SW480 (cell line): ENCODE measurements around the gene C17orf78.
"Not testable (repeated sequence)": the region's sequence is repeated elsewhere in the genome, so short reads cannot be mapped to it uniquely, and the experiment has no call there.

Experiments used
- DNase-seq: peaks from one replicate; pipeline ENCODE4 v3.0.0-alpha.2; 2016; ENCODE audit warnings: low spot score

Gene C17orf78

GRCh38 chr17:37375706-37376105, at the start of gene C17orf78:
Gene C17orf78 (plus strand): TSS chr17:37375985. CDS start chr17:37376093, 108 bp downstream.
- DNase-seq, result no peak

- no peak for DNase-seq
Measured at GRCh38 chr17:37327341-37328090, 48.3 kb upstream of the C17orf78 start.

GRCh38 chr17:37338847-37339246, 36.9 kb upstream of the C17orf78 start:
- DNase-seq, result no peak

DNA sequence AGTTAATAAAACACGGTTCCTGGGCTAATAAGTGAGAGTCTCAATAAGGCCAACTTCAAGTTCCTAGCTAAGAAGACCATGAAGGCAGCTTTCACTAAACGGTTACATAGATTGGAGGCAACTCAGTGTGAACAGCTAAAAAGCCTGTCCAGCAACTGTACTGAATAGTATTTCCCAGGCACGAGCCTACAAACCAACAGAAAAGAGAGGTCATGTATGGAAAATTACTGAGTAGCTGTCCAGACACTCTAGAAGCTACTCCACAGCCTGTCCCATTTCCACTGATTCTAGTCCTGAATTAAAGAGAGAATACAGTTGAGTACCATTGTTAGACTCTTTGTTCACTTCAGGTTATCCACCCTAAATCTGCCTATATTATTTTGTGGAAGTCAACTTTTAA, 36.5 kb upstream of the C17orf78 start:
- DNase-seq, result no peak

GRCh38 chr17:37340804-37341203, 35.0 kb upstream of the C17orf78 start:
- no peak for DNase-seq

GRCh38 chr17:37342589-37342988, 33.2 kb upstream of the C17orf78 start:
- no peak for DNase-seq

DNA sequence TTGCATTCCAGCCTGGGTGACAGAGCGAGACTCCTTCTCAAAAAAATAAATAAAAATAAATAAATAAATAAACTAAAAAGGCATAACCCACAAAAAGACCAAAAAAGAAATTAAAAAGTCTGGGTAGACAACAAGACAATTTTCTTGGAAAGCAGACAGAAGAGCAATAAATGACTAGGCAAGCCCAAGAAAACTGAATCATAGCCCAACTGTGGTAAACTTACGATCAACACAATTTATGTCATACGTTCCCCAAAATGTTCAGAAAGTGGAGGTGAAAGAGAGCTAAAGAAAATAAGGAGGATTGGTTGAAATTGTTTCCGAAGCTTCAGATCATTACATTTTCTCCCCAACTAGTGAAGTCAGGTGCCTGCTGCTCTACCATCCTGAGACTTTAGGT, 31.3 kb upstream of the C17orf78 start:
- no peak for DNase-seq

GRCh38 chr17:37346863-37347402, 28.9 kb upstream of the C17orf78 start:
- not testable (repeated sequence) for DNase-seq

GRCh38 chr17:37356796-37357569, 18.8 kb upstream of the C17orf78 start:
- not testable (repeated sequence) for DNase-seq

GRCh38 chr17:37358098-37358829, 17.5 kb upstream of the C17orf78 start:
- DNase-seq, result peak; percentile 66

DNA sequence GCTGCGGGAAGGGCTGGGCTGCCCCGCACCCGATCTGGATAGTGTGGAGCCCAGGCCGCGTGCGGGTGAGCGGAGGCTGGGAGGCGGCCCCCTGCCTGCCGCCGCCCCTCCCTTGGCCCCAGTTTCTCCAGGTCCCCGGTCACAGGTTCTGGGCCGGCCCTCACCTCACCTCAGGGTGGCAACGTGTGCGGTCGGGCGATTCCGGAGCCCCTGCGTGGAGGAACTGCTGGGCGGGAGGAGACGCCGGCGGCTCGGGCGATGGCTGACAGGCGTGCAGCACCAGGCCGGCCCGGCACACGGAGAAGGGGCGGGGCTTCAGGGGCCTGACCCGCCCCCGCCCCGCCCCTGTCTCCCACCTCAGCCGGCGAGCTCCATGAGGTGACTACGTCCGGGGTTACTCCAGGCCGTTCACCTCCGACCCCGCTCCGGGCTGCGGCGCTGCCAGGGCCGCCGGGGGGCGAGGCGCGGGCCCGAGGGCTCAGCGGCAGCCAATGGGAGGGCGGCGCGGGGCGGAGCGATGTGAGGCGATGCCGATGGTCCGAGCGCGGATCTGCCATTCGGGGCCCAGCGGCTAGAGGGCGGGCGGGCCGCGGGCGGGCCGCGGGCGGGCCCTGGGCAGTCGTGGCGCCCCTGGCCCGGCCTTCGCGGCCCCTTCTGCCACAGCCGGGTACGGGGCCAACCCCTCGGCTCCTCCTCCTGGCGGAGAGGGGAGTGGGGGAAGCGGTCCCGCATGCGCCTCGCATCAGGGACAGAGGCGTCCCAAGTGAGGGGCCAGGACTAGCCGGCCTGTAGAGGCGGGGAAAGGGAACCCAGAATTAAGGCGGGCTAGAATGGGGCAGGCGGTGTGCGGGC, 16.7 kb upstream of the C17orf78 start:
- peak; percentile 92 for DNase-seq

- no peak for DNase-seq
Measured at GRCh38 chr17:37359682-37360188, 16.1 kb upstream of the C17orf78 start.

- no peak for DNase-seq
Measured at GRCh38 chr17:37360632-37361031, 15.2 kb upstream of the C17orf78 start.

DNA sequence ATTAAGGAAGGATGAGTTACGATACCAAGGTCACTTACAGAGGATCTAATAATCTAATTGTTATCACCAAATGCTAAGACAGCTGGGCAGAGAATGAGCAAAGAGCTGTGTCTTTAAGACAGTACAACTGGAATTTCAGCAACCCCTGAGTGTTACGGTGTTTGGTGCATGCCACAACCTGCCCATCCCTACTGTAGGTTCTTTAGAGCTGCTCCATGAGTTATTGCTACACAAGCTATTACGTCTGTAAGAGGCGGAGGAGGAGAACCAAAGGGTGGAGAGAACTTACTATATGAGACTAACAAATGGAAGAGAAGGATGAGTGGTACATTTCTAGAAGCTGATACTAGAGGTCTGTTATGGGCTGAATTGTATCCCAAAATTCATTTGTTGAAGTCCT, 14.2 kb upstream of the C17orf78 start:
- DNase-seq, result no peak

DNA sequence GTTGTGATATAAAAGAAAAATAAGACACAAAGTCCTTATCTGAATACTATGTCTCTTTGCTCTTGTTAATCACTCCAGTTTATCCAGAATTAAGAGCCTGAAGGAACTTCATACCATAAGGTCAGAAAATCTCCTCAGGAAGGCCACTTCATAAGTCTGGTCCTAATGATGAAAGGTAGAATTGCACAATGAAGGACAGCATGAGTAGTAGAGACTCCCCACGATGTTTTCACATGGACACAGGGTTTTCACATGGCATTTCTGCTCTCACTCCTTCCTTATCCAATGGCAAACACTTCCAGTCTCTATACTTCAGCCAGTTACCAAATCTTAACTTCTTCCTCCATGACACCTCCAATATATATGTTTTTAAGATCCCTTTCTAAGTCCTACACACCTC, 10.2 kb upstream of the C17orf78 start:
- DNase-seq, result no peak

- DNase-seq, result no peak
Measured at GRCh38 chr17:37368577-37368976, 7.2 kb upstream of the C17orf78 start.

GRCh38 chr17:37373530-37374159, 2.1 kb upstream of the C17orf78 start:
- DNase-seq, result peak; percentile 79

DNA sequence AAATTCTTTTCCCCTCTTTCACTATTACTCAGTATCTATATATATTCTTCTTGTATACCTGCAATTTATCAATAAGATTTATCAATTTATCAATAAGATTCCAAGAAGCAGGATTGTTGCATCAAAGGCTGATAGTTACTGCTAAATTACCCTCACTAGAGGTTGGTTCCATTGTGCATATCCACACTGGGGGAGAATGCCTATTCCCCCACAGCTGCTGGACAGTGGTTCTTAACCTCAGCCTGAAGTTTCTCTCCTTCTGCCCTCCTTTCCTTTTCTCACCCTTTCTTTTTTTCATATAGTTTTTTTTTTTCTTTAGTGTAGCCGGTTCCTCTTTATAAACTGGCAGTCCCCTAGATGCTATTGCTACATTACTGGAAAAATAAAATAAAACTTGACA, 6.3 kb downstream of the C17orf78 start:
- DNase-seq, result no peak

DNA sequence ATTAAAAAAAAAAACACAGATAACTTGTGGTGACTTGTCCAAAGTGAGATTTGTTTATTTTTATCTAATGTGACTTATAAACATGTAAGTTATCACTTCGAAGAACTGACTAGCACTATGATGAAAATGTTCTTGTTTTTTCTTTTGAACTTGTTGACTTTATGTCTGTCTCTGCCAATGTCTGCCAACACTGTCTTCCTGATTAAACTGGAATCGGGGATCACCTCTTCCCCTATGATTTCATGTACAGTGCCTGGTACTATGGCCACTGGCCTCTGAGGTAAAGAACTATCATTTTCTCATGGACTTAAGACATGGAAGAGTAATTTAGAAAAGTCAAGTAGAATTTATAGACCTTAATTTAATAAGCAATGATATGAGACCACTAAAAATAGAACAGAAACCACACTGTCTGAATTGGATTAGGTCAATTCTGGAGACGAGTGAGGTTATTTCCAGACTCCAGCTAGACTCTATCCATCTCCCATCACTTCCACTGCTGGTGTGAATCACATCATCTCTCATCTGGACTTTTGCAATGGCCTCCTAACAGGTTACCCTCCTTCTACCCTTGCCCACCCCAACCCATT, 8.9 kb downstream of the C17orf78 start:
- DNase-seq, result no peak

DNA sequence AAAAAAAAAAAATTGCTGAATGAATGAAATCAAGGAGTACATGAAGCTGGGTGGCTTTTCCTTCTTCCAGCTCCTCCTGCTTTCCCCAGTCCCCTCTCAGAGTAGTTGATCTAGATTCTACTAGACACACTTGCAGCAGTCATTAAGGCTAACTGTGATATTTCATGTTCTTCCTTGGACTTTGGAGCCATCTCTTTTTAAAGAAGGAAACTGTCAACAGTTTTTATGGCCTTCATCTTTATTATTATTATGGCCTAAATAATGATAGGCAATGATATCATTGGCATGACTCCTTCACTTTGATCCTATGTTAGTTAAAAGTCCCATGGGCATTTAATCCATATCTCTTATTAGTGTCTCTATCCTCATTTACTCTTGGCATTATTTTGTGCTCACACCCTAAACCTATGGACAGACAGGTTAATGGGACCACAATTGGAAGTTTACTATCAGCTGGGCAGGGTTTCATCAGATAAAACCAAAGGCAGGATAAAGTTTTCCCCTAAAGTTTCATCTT, 9.7 kb downstream of the C17orf78 start:
- DNase-seq, result no peak
